ENCODE results near the gene ZNF786.

Gene ZNF786

GRCh38 chr7:149028346-149029109 is 62.0 kb downstream of the ZNF786 start, which contains the start of gene PDIA4:
Gene PDIA4 (minus strand): TSS chr7:149028505. CDS start chr7:149028408, 97 bp downstream.
- peak; percentile 99 for DNase-seq

- no peak for DNase-seq
Observed at GRCh38 chr7:149027611-149028345, 62.7 kb downstream of the ZNF786 start.

- no peak for DNase-seq
Observed at GRCh38 chr7:149027055-149027454, 63.5 kb downstream of the ZNF786 start.

GRCh38 chr7:149023662-149024061 is 66.9 kb downstream of the ZNF786 start:
- no peak for DNase-seq

GRCh38 chr7:149022756-149023360 is 67.7 kb downstream of the ZNF786 start:
- no peak for DNase-seq

- no peak for DNase-seq
Observed at GRCh38 chr7:149021725-149022062, 68.8 kb downstream of the ZNF786 start.

GRCh38 chr7:149020483-149020882 is 70.0 kb downstream of the ZNF786 start:
- no peak for DNase-seq
